ENCODE measurements around the gene MBD6. TPM values are rescaled to one million over a fixed set of nuclear protein-coding genes. Genes with fewer than 3 reads are reported as not detected.

Gene MBD6
- total and polyA plus RNA-seq, 2 of the 13 experiments (the other 11 are each of a cell fraction or from before 2014, with no cell fraction given), result 4.1 to 5.9 TPM

GRCh38 chr12:57487597-57488401 is 34.8 kb upstream of the MBD6 start, which contains the start of gene MARS1 (continued):
- no peak for TF ChIP-seq ZNF225 (CRISPR knock-in tag; IDR thresholded peaks at IDR 0.05)
- TF ChIP-seq ZBTB49 (CRISPR knock-in tag; IDR thresholded peaks at IDR 0.05; ENCODE audit: borderline replicate concordance), result no peak
- TF ChIP-seq LCORL (IDR thresholded peaks at IDR 0.05), result no peak
- TF ChIP-seq LCORL (CRISPR knock-in tag; IDR thresholded peaks at IDR 0.05), result peak; percentile 62; the same call in 1 of the 2 replicates
- peak; percentile 85 for TF ChIP-seq ADNP (CRISPR knock-in tag; IDR thresholded peaks at IDR 0.05)
- peak; percentile 19; the same call in 1 of the 2 replicates for TF ChIP-seq REPIN1 (CRISPR knock-in tag; IDR thresholded peaks at IDR 0.05; ENCODE audit: borderline replicate concordance, low read depth)
- peak; percentile 65; the same call in 1 of the 2 replicates for TF ChIP-seq PHF21A (CRISPR knock-in tag; IDR thresholded peaks at IDR 0.05)
- no peak for TF ChIP-seq HNRNPK (IDR thresholded peaks at IDR 0.05; ENCODE audit: low read depth, low read length, poor library complexity, severe bottlenecking)
- peak; percentile 41; the same call in 1 of the 2 replicates for TF ChIP-seq KDM5B (CRISPR knock-in tag; IDR thresholded peaks at IDR 0.05; ENCODE audit: borderline replicate concordance)
- no peak for TF ChIP-seq ZNF816 (CRISPR knock-in tag; IDR thresholded peaks at IDR 0.05; ENCODE audit: borderline replicate concordance)
- no peak for TF ChIP-seq ZNF17 (CRISPR knock-in tag; IDR thresholded peaks at IDR 0.05)
- TF ChIP-seq NCOR1 (IDR thresholded peaks at IDR 0.05; ENCODE audit: borderline replicate concordance, low read length), result no peak; the same call in 1 of the 2 replicates
- no peak for TF ChIP-seq JDP2 (CRISPR knock-in tag; IDR thresholded peaks at IDR 0.05; ENCODE audit: borderline replicate concordance)
- peak; percentile 36; the same call in 1 of the 2 replicates for TF ChIP-seq ZZZ3 (CRISPR knock-in tag; IDR thresholded peaks at IDR 0.05; ENCODE audit: borderline replicate concordance)
- TF ChIP-seq ZHX2 (IDR thresholded peaks at IDR 0.05; ENCODE audit: low read depth), result no peak; the same call in 1 of the 2 replicates
- no peak for TF ChIP-seq ZHX2 (CRISPR knock-in tag; IDR thresholded peaks at IDR 0.05; ENCODE audit: borderline replicate concordance)
- TF ChIP-seq GFI1 (CRISPR knock-in tag; IDR thresholded peaks at IDR 0.05; ENCODE audit: borderline replicate concordance), result no peak
- TF ChIP-seq HOXA3 (CRISPR knock-in tag; IDR thresholded peaks at IDR 0.05), result peak; percentile 83
- peak; percentile 92 for TF ChIP-seq ELF1 (CRISPR knock-in tag; IDR thresholded peaks at IDR 0.05)
- TF ChIP-seq MAZ (IDR thresholded peaks at IDR 0.05; ENCODE audit: borderline replicate concordance, low read depth, low read length), result peak; percentile 19; the same call in 1 of the 2 replicates
- peak; percentile 45; the same call in 1 of the 2 replicates for TF ChIP-seq MAZ (CRISPR knock-in tag; IDR thresholded peaks at IDR 0.05; ENCODE audit: low read depth)

Data from HepG2 (cell line).